HEK293 (cell line): ENCODE measurements around the gene TPMT.

Experiments
- ATF2 ChIP-seq: fragments of 450-650 bp; formaldehyde crosslinking; IDR thresholded peaks from 2 replicates; pipeline ENCODE4 v1.5.1; 2016; ENCODE audit warnings: missing biosample characterization, missing genetic modification characterization, low read depth
- KLF8 ChIP-seq: fragments of 450-650 bp; formaldehyde crosslinking; IDR thresholded peaks from 2 replicates; pipeline ENCODE4 v1.5.1; 2016; ENCODE audit warnings: missing biosample characterization, missing genetic modification characterization
- MYNN ChIP-seq: fragments of 450-650 bp; formaldehyde crosslinking; IDR thresholded peaks from 2 replicates; pipeline ENCODE4 v1.5.1; 2016; ENCODE audit warnings: missing biosample characterization, missing genetic modification characterization, borderline replicate concordance
- PRDM2 ChIP-seq: fragments of 450-650 bp; formaldehyde crosslinking; IDR thresholded peaks from 2 replicates; pipeline ENCODE4 v1.5.1; 2016; ENCODE audit warnings: missing biosample characterization, missing genetic modification characterization, borderline replicate concordance
- PRDM6 ChIP-seq: fragments of 450-650 bp; formaldehyde crosslinking; IDR thresholded peaks from 2 replicates; pipeline ENCODE4 v1.5.1; 2017; ENCODE audit warnings: missing biosample characterization, missing genetic modification characterization
- SP3 ChIP-seq: fragments of 450-650 bp; formaldehyde crosslinking; IDR thresholded peaks from 2 replicates; pipeline ENCODE4 v1.5.1; 2016; ENCODE audit warnings: missing biosample characterization, missing genetic modification characterization
- ZBTB17 ChIP-seq: fragments of 450-650 bp; formaldehyde crosslinking; IDR thresholded peaks from 2 replicates; pipeline ENCODE4 v1.5.1; 2016; ENCODE audit warnings: missing biosample characterization, missing genetic modification characterization
- ZEB2 ChIP-seq: fragments of 450-650 bp; formaldehyde crosslinking; IDR thresholded peaks from 2 replicates; pipeline ENCODE4 v1.5.1; 2016; ENCODE audit warnings: missing biosample characterization, missing genetic modification characterization
- ZNF146 ChIP-seq: fragments of 450-650 bp; formaldehyde crosslinking; IDR thresholded peaks from 2 replicates; pipeline ENCODE4 v1.5.1; 2016; ENCODE audit warnings: missing biosample characterization, missing genetic modification characterization
- ZNF174 ChIP-seq: fragments of 450-650 bp; formaldehyde crosslinking; IDR thresholded peaks from 2 replicates; pipeline ENCODE4 v1.5.0; 2017; ENCODE audit warnings: missing biosample characterization, mild to moderate bottlenecking, missing genetic modification characterization
- ZNF18 ChIP-seq: fragments of 450-650 bp; formaldehyde crosslinking; IDR thresholded peaks from 2 replicates; pipeline ENCODE4 v1.5.1; 2016; ENCODE audit warnings: missing biosample characterization, missing genetic modification characterization
- ZNF223 ChIP-seq: fragments of 450-650 bp; formaldehyde crosslinking; IDR thresholded peaks from 2 replicates; pipeline ENCODE4 v1.5.1; 2016; ENCODE audit warnings: missing biosample characterization, missing genetic modification characterization
- ZNF248 ChIP-seq: fragments of 450-650 bp; formaldehyde crosslinking; IDR thresholded peaks from 2 replicates; pipeline ENCODE4 v1.5.1; 2017; ENCODE audit warnings: missing biosample characterization, missing genetic modification characterization
- ZNF311 ChIP-seq: fragments of 450-650 bp; formaldehyde crosslinking; IDR thresholded peaks from 2 replicates; pipeline ENCODE4 v1.5.1; 2017; ENCODE audit warnings: missing biosample characterization, missing genetic modification characterization, borderline replicate concordance
- ZNF341 ChIP-seq: fragments of 450-650 bp; formaldehyde crosslinking; IDR thresholded peaks from 2 replicates; pipeline ENCODE4; 2016; ENCODE audit warnings: low read depth, missing biosample characterization, missing genetic modification characterization
- ZNF37A ChIP-seq: fragments of 450-650 bp; IDR thresholded peaks from 2 replicates; pipeline ENCODE4 v1.5.1; 2018; ENCODE audit warnings: missing biosample characterization, missing genetic modification characterization
- ZNF423 ChIP-seq: fragments of 450-650 bp; formaldehyde crosslinking; IDR thresholded peaks from 2 replicates; pipeline ENCODE4 v1.5.1; 2016; ENCODE audit warnings: missing biosample characterization, missing genetic modification characterization
- ZNF449 ChIP-seq: fragments of 450-650 bp; formaldehyde crosslinking; IDR thresholded peaks from 2 replicates; pipeline ENCODE4 v1.5.1; 2017; ENCODE audit warnings: missing biosample characterization, mild to moderate bottlenecking, missing genetic modification characterization, moderate library complexity
- ZNF473 ChIP-seq: fragments of 450-650 bp; formaldehyde crosslinking; IDR thresholded peaks from 2 replicates; pipeline ENCODE4 v1.5.1; 2017; ENCODE audit warnings: missing biosample characterization, missing genetic modification characterization
- ZNF513 ChIP-seq: fragments of 450-650 bp; IDR thresholded peaks from 2 replicates; pipeline ENCODE4 v1.5.1; 2018; ENCODE audit warnings: missing biosample characterization, missing genetic modification characterization
- ZNF558 ChIP-seq: fragments of 450-650 bp; formaldehyde crosslinking; IDR thresholded peaks from 2 replicates; pipeline ENCODE4 v1.5.1; 2016; ENCODE audit warnings: missing biosample characterization, missing genetic modification characterization
- ZNF629 ChIP-seq: fragments of 450-650 bp; formaldehyde crosslinking; IDR thresholded peaks from 2 replicates; pipeline ENCODE4 v1.5.1; 2017; ENCODE audit warnings: missing biosample characterization, missing genetic modification characterization
- ZNF677 ChIP-seq: fragments of 450-650 bp; IDR thresholded peaks from 2 replicates; pipeline ENCODE4 v1.5.0; 2018; ENCODE audit warnings: missing biosample characterization, mild to moderate bottlenecking, missing genetic modification characterization, moderate library complexity
- ZNF704 ChIP-seq: fragments of 450-650 bp; formaldehyde crosslinking; IDR thresholded peaks from 2 replicates; pipeline ENCODE4 v1.5.1; 2016; ENCODE audit warnings: missing biosample characterization, missing genetic modification characterization
- ZNF837 ChIP-seq: fragments of 450-650 bp; formaldehyde crosslinking; IDR thresholded peaks from 2 replicates; pipeline ENCODE4 v1.5.1; 2016; ENCODE audit warnings: missing biosample characterization, missing genetic modification characterization

Gene TPMT

GRCh38 chr6:18148304-18149025 lies 6.4 kb downstream of the TPMT start (continued):
- TF ChIP-seq MYNN (tag by site-specific recombination) (no peak), PRDM2 (tag by site-specific recombination) (no peak), ZBTB17 (tag by site-specific recombination) (no peak), ATF2 (tag by site-specific recombination) (peak; percentile 95), ZNF473 (tag by site-specific recombination) (no peak), ZNF311 (tag by site-specific recombination) (no peak), ZNF423 (tag by site-specific recombination) (no peak), ZEB2 (tag by site-specific recombination) (peak; percentile 45; the same call in 1 of the 2 replicates), ZNF174 (no peak), ZNF146 (tag by site-specific recombination) (no peak), ZNF629 (tag by site-specific recombination) (peak; percentile 79), ZNF223 (tag by site-specific recombination) (no peak), ZNF513 (tag by site-specific recombination) (peak; percentile 92), ZNF449 (no peak), ZNF18 (tag by site-specific recombination) (no peak), SP3 (no peak), PRDM6 (tag by site-specific recombination) (no peak), KLF8 (tag by site-specific recombination) (peak; percentile 43; the same call in 1 of the 2 replicates), ZNF558 (tag by site-specific recombination) (peak; percentile 42; the same call in 1 of the 2 replicates), ZNF341 (no peak), ZNF837 (tag by site-specific recombination) (no peak), ZNF677 (tag by site-specific recombination) (no peak), ZNF704 (no peak), ZNF37A (no peak), ZNF248 (tag by site-specific recombination) (no peak)
